UCSD-AML1 (cell line): ENCODE results near the gene EREG.
A peak's percentile ranks its signal among the peaks of the same experiment; 100 is the strongest.
"Not testable (repeated sequence)": the region's sequence is repeated elsewhere in the genome, so short reads cannot be mapped to it uniquely, and the experiment has no call there.

Source experiments
- DNase-seq: peaks from one replicate; lab custom pipeline; 2025; ENCODE audit not compliant: unreplicated experiment; lab: John Stamatoyannopoulos, UW

The EREG gene

GRCh38 chr4:74340421-74340820 lies 24.5 kb upstream of the EREG start:
- not testable (repeated sequence) for DNase-seq

- DNase-seq, result no peak
These were observed 20.9 kb upstream of the EREG start for GRCh38 chr4:74344031-74344430.

- DNase-seq, result no peak
These were observed 11.1 kb upstream of the EREG start for GRCh38 chr4:74353858-74354257.

- no peak for DNase-seq
These were observed 7.0 kb upstream of the EREG start for GRCh38 chr4:74357965-74358364.

- no peak for DNase-seq
These were observed 3.3 kb upstream of the EREG start for GRCh38 chr4:74361671-74362070.

- DNase-seq, result no peak
These were observed 2.6 kb upstream of the EREG start for GRCh38 chr4:74362347-74362746.

GRCh38 chr4:74364256-74364651 lies 691 bp upstream of the EREG start:
- DNase-seq, result no peak

- no peak for DNase-seq
These were observed 816 bp downstream of the EREG start for GRCh38 chr4:74365761-74366160.

GRCh38 chr4:74366367-74366911 lies 1.5 kb downstream of the EREG start:
- no peak for DNase-seq

- no peak for DNase-seq
These were observed 2.8 kb downstream of the EREG start for GRCh38 chr4:74367656-74368290.

GRCh38 chr4:74368596-74368995 lies 3.7 kb downstream of the EREG start:
- DNase-seq, result no peak

- no peak for DNase-seq
These were observed 4.9 kb downstream of the EREG start for GRCh38 chr4:74369855-74370254.

GRCh38 chr4:74370912-74371311 lies 6.0 kb downstream of the EREG start:
- peak; percentile 8 for DNase-seq

- DNase-seq, result no peak
These were observed 9.2 kb downstream of the EREG start for GRCh38 chr4:74374128-74374527.

- no peak for DNase-seq
These were observed 9.8 kb downstream of the EREG start for GRCh38 chr4:74374561-74375327.

GRCh38 chr4:74375824-74376426 lies 11.0 kb downstream of the EREG start:
- DNase-seq, result no peak

- DNase-seq, result no peak
These were observed 12.0 kb downstream of the EREG start for GRCh38 chr4:74376888-74377483.

GRCh38 chr4:74377714-74378113 lies 12.8 kb downstream of the EREG start:
- DNase-seq, result no peak

GRCh38 chr4:74378573-74378972 lies 13.6 kb downstream of the EREG start:
- DNase-seq, result no peak

- no peak for DNase-seq
These were observed 15.0 kb downstream of the EREG start for GRCh38 chr4:74379912-74380311.

- no peak for DNase-seq
These were observed 20.4 kb downstream of the EREG start for GRCh38 chr4:74385386-74385785.

- no peak for DNase-seq
These were observed 21.2 kb downstream of the EREG start for GRCh38 chr4:74386159-74386558.
